B cell (primary cell): ENCODE results near the gene OR13C5.

Experiments
- EZH2 ChIP-seq: IDR thresholded peaks from 2 replicates; pipeline ENCODE4 v1.6.1; 2012; ENCODE audit warnings: borderline replicate concordance, low read depth, mild to moderate bottlenecking, moderate library complexity, low read length; ENCODE audit not compliant: insufficient read depth, poor library complexity, severe bottlenecking
- TF ChIP-seq, protein P1 (sequence below): fragments of 200-600 bp; IDR thresholded peaks from one replicate; pipeline ENCODE4 v1.8.0; 2022; ENCODE audit warnings: antibody characterized with exemption, mild to moderate bottlenecking

DNA sequence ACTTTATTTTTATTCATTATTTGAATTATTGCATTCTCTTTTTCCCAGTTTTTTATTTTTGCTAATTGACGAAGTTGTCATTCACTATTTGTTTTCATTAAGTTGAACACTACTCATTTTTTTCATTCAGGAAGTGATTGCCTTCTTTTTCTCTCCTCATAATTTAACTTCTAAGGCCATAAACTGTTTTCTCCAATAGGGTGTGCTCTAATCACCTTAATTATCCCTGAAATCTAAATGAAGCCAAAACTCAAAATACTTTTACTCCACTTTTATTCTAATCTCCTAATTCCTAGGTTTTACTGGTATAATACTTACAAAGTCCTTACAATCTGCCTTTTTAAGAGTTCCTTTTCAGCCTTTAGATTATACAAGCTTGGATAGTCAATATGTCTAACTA lies 9.1 kb upstream of the OR13C5 start:
- TF ChIP-seq, protein P1, sequence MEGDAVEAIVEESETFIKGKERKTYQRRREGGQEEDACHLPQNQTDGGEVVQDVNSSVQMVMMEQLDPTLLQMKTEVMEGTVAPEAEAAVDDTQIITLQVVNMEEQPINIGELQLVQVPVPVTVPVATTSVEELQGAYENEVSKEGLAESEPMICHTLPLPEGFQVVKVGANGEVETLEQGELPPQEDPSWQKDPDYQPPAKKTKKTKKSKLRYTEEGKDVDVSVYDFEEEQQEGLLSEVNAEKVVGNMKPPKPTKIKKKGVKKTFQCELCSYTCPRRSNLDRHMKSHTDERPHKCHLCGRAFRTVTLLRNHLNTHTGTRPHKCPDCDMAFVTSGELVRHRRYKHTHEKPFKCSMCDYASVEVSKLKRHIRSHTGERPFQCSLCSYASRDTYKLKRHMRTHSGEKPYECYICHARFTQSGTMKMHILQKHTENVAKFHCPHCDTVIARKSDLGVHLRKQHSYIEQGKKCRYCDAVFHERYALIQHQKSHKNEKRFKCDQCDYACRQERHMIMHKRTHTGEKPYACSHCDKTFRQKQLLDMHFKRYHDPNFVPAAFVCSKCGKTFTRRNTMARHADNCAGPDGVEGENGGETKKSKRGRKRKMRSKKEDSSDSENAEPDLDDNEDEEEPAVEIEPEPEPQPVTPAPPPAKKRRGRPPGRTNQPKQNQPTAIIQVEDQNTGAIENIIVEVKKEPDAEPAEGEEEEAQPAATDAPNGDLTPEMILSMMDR: no peak
- no peak for TF ChIP-seq EZH2
